Stimulated activated CD4-positive, alpha-beta T cell treated with anti-CD3 and anti-CD28 coated beads, Interleukin-2, amount 100 ng/mL, for 24 hours (primary cell): Measurements from ENCODE around the gene CT45A1.
"Not testable (repeated sequence)": the region's sequence is repeated elsewhere in the genome, so short reads cannot be mapped to it uniquely, and the experiment has no call there.

Experiments used
- DNase-seq, 2 donors: peaks; one replicate each; pipeline ENCODE4 v3.0.0-alpha.2; 2020

Gene CT45A1

DNA sequence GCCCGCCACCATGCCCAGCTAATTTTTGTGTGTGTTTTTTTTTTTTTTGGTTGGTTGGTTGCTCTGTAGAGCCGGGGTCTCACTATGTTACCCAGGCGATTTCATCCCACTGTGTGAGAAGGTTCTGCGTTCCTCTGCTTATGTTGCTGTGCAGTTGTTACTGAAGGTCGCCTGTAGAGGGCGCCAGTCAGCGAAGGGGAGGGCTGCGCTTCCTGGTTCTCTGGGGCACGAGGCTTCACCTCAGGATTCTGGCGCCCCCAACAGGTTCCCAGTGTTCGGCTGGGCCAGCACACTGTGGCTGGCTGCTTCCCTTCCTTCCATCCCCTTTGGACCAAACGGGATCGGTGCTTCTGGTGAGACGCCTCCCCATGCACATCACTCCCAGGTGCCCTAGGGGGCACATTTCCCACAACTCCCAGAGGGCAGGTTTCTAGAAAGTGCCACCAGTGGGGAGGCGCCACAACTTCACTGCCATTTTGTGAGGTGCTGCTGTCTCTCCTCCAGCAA lies at the start of gene CT45A1:
CT45A1 (plus strand) TSS at position 457 of the 507 bp plus-strand sequence. CDS start 5,302 bp downstream, outside the sequence.
- DNase-seq = peak; percentile 17 to 62

DNA sequence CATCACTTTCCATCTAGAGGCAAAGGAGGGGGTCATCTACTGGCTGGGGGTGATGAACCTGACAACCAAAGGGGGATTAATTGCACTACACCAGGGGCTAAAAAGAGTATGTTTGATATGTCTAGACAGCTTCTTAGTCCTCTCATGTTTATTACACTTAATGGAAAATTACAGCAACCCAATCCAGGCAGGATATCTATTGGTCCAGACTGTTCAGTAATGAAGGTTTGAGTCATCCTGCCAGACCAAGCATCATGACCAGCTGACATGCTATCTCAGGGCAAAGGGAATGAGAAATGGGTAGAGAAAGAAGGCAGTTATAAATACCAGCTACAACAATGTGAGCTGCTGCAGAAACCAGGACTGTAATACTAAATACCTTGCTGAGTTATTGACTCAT lies 40.5 kb upstream of the CT45A1 start:
- not testable (repeated sequence) for DNase-seq

- DNase-seq = peak in 1 of 2 donors; percentile 37
Observed at GRCh38 chrX:135688137-135688536, 25.3 kb upstream of the CT45A1 start.

DNA sequence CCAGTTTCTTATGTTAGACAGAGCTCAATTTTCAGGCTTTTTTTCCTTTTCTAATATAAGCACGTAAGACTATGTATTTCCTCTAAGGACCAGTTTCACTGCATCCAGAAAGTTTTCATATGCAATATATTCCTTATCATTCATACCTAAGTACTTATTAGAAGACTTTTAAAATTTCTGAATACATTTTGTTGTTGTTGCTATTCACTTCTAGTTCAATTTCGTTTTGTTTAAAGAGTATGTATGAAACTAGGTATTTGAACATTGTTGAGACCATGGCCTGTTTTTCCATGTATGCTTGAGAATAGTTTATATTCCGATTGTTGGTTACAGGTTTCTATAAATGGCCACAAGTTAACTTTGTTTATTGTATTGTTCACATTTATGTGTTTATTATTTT lies 18.0 kb upstream of the CT45A1 start:
- DNase-seq = no peak

- no peak for DNase-seq
Observed at GRCh38 chrX:135697601-135698000, 15.8 kb upstream of the CT45A1 start.

GRCh38 chrX:135698924-135699323 lies 14.5 kb upstream of the CT45A1 start:
- DNase-seq = no peak

GRCh38 chrX:135707880-135708279 lies 5.6 kb upstream of the CT45A1 start:
- peak; percentile 20 to 73 for DNase-seq

DNA sequence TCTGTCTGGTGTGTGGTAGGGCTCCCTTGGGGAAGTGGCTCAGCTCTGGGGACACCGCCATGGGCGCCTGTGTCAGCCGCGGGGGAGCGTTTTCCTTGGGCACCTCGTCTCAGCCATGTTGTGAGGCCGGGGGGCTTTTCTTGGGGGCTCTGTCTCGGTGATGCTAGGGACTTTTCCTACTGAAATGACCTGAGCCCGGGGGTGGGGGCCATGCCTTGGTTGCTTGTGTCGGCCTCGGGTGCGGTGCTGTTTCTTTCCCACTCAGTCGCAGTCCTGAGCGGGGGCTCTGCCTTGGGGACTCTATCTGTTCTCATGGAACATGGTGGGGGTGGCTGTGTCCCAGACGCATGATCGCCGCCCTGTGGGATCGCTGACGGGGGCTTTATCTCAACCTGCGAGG lies 356 bp downstream of the CT45A1 start:
- DNase-seq = no peak

DNA sequence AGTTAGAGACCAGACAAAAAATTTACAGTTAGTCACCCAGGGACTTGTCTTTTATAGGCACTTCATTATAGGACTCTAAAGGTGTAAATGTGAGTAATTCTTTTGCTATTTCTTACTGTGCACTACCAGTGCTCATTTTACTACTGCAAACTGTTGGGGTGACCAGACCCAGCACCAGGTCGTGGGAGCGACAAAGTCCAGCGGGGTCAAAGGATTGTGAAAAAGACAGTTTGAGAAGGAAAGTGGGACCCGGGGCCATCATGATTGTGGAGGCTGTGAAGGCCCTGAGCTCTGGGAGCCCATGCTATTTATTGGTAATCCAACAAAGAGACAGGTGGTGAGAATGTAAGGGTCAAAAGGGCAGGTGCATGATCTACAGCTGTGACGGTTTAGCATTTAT lies 21.2 kb downstream of the CT45A1 start:
- DNase-seq = not testable (repeated sequence)

DNA sequence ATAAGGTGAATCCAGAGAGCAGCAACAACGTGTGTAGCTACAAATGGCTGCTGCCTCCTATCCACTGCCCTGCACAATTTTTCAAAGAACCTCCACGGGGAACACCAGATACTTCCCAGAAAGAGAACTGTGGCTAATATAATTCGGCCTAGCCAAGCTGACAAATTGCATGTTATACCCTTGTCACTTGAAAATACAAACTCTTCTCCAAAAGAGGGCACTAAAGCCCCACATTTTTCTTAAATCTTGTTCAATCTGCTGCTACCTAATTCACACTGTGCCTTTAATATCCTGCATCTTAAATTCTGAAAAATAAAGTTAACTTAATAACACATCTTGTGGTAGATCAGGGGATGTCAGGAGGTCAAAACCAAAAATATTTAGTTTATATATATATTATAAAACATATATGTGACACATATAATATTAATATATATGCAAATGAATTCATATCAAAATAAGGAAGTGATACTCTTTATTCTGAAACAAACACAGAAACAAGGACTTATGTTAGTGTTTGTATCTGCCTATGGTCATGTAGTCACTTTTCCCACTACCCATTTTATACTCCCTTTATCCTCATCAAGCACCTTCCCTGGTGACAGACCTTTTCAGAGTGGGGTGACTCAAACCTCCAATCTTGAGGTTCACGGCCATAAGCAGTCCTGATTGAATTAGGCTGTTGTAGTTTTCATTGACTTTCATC lies 24.1 kb downstream of the CT45A1 start:
- no peak for DNase-seq

GRCh38 chrX:135740681-135741149 lies 27.3 kb downstream of the CT45A1 start:
- peak; percentile 58 to 76 for DNase-seq

DNA sequence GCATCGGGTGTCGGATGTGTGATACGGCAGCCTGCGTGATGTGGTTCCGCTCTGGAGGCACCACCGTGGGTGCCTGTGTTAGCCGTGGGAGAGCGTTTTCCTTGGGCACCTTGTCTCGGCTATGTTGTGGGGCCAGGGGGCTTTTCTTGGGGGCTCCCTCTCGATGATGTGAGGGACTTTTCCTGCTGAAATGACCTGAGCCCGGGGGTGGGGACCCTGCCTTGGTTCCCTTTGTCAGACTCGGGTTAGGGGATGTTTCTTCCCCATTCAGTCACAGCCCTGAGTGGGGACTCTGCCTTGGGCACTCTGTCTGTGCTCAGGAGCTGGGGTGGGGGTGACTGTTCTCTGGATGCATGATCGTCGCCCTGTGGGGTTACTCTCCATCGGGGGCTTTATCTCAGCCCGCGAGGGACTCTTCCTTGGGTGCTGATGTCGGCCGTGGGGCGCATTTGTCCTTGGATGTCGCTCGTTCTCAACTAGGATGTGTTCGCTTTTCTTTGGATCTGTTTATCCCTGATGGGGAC lies 27.8 kb downstream of the CT45A1 start:
- DNase-seq = no peak

- not testable (repeated sequence) for DNase-seq
Observed at GRCh38 chrX:135744739-135745138, 31.3 kb downstream of the CT45A1 start.

DNA sequence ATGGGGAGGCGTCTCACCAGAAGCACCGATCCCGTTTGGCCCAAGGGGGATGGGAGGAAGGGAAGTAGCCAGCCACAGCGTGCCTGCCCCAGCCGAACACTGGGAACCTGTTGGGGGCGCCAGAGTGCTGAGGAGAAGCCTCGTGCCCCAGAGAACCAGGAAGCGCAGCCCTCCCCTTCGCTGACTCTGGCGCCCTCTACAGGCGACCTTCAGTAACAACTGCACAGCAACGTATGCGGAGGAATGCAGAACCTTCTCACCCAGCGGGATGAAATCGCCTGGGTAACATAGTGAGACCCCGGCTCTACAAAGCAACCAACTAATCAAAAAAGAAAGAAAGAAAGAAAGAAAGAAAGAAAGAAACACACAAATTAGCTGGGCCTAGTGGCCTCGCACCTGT lies 54.7 kb downstream of the CT45A1 start, which contains the start of gene CT45A3:
CT45A3 (minus strand) TSS at position 101 of the 400 bp plus-strand sequence. CDS start 3,747 bp downstream, outside the sequence.
- not testable (repeated sequence) for DNase-seq
